ENCODE measurements around the gene ITM2C.

ITM2C gene

DNA sequence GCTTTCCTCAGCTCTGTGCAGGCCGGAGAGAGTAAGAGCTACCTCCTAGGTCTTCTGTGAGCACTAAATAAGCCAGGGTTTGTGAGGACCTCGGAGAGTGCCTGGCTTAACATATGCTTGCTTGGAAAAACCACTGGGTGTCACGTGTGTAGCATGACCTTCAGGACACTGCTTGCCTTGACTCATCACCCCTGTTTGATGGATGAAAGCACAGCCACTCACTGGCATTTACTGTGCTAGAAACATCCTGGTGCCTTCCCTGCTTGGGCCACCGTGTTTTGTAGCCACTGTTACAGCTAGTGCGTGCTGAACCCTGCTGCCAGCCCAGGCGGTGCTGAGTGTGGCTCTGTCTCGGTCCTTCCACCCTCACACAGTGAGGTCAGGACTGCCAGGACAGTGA is 34.8 kb upstream of the ITM2C start:
- CTCF ChIA-PET = interaction anchor here (2.8 kb wide), 1 partner anchor 158 kb away, joined by 7 read pairs; no protein-coding TSS in a partner anchor

More for the DNA sequence above, 34.8 kb upstream of the ITM2C start:
- H3K9me3 ChIP-seq (ENCODE audit: control insufficient read depth, insufficient read depth, low read depth, low read length) = no peaks in the 10 kb centered on the region
- POLR2A ChIA-PET = no interaction called here
- no peaks in the 10 kb centered on the region for H3K4me1 ChIP-seq (ENCODE audit: control insufficient read depth, insufficient read depth, low read length)
- H3K36me3 ChIP-seq (ENCODE audit: control insufficient read depth in 2 of 2, insufficient read depth in 1 of 2, low read length in 2 of 2) = no peaks in the 10 kb centered on the region
- H3K27ac ChIP-seq (ENCODE audit: extremely low read depth, low read depth, low read length) = no peak overlapping the region
- no peak for TF ChIP-seq ZBTB11 (tag by site-specific recombination; conservative IDR thresholded peaks at IDR 0.05; ENCODE audit: low read depth)
- TF ChIP-seq, protein P1, sequence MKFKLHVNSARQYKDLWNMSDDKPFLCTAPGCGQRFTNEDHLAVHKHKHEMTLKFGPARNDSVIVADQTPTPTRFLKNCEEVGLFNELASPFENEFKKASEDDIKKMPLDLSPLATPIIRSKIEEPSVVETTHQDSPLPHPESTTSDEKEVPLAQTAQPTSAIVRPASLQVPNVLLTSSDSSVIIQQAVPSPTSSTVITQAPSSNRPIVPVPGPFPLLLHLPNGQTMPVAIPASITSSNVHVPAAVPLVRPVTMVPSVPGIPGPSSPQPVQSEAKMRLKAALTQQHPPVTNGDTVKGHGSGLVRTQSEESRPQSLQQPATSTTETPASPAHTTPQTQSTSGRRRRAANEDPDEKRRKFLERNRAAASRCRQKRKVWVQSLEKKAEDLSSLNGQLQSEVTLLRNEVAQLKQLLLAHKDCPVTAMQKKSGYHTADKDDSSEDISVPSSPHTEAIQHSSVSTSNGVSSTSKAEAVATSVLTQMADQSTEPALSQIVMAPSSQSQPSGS (tag by site-specific recombination; IDR thresholded peaks at IDR 0.05; ENCODE audit: low read depth) = no peak
- no peak for TF ChIP-seq ZBTB7A (tag by site-specific recombination; IDR thresholded peaks at IDR 0.05; ENCODE audit: low read depth)
- TF ChIP-seq BCL11B (tag by site-specific recombination; IDR thresholded peaks at IDR 0.05; ENCODE audit: low read depth) = no peak
- TF ChIP-seq ZNF24 (tag by site-specific recombination; IDR thresholded peaks at IDR 0.05) = no peak
- no peak for TF ChIP-seq GLI2 (tag by site-specific recombination; IDR thresholded peaks at IDR 0.05; ENCODE audit: borderline replicate concordance, low read depth)
- TF ChIP-seq OSR2 (tag by site-specific recombination; IDR thresholded peaks at IDR 0.05) = no peak
- no peak for TF ChIP-seq ZNF621 (tag by site-specific recombination; IDR thresholded peaks at IDR 0.05)
- TF ChIP-seq ZNF664 (tag by site-specific recombination; IDR thresholded peaks at IDR 0.05) = no peak
- no peak for TF ChIP-seq ZNF112 (tag by site-specific recombination; IDR thresholded peaks at IDR 0.05)
- no peak for TF ChIP-seq PRDM10 (tag by site-specific recombination; IDR thresholded peaks at IDR 0.05)
- TF ChIP-seq ZNF266 (tag by site-specific recombination; IDR thresholded peaks at IDR 0.05; ENCODE audit: low read depth) = no peak
- TF ChIP-seq ZNF155 (tag by site-specific recombination; IDR thresholded peaks at IDR 0.05) = no peak
- no peak for TF ChIP-seq ZNF571 (tag by site-specific recombination; IDR thresholded peaks at IDR 0.05)
- no peak for TF ChIP-seq ZSCAN23 (tag by site-specific recombination; IDR thresholded peaks at IDR 0.05)
- TF ChIP-seq, protein P2, sequence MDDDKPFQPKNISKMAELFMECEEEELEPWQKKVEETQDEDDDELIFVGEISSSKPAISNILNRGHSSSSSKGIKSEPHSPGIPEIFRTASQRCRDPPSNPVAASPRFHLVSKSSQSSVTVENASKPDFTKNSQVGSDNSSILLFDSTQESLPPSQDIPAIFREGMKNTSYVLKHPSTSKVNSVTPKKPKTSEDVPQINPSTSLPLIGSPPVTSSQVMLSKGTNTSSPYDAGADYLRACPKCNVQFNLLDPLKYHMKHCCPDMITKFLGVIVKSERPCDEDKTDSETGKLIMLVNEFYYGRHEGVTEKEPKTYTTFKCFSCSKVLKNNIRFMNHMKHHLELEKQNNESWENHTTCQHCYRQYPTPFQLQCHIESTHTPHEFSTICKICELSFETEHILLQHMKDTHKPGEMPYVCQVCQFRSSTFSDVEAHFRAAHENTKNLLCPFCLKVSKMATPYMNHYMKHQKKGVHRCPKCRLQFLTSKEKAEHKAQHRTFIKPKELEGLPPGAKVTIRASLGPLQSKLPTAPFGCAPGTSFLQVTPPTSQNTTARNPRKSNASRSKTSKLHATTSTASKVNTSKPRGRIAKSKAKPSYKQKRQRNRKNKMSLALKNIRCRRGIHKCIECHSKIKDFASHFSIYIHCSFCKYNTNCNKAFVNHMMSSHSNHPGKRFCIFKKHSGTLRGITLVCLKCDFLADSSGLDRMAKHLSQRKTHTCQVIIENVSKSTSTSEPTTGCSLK (tag by site-specific recombination; IDR thresholded peaks at IDR 0.05) = no peak
- TF ChIP-seq ZNF146 (tag by site-specific recombination; IDR thresholded peaks at IDR 0.05) = no peak
- no peak for TF ChIP-seq ZNF366 (tag by site-specific recombination; conservative IDR thresholded peaks at IDR 0.05)
- TF ChIP-seq MZF1 (tag by site-specific recombination; IDR thresholded peaks at IDR 0.05; ENCODE audit: borderline replicate concordance) = no peak
- no peak for TF ChIP-seq ZNF426 (tag by site-specific recombination; IDR thresholded peaks at IDR 0.05)
- H3K4me3 ChIP-seq (ENCODE audit: low read depth, low read length) = no peak overlapping the region

All from HEK293 (cell line).